Measurements from ENCODE around the gene ZNF780A. TPM values are rescaled to one million over a fixed set of nuclear protein-coding genes. Genes with fewer than 3 reads are reported as not detected.

The ZNF780A gene
- total and polyA plus RNA-seq, 2 of the 13 experiments (the other 11 are each of a cell fraction or from before 2014, with no cell fraction given): 13.5 to 22.7 TPM

DNA sequence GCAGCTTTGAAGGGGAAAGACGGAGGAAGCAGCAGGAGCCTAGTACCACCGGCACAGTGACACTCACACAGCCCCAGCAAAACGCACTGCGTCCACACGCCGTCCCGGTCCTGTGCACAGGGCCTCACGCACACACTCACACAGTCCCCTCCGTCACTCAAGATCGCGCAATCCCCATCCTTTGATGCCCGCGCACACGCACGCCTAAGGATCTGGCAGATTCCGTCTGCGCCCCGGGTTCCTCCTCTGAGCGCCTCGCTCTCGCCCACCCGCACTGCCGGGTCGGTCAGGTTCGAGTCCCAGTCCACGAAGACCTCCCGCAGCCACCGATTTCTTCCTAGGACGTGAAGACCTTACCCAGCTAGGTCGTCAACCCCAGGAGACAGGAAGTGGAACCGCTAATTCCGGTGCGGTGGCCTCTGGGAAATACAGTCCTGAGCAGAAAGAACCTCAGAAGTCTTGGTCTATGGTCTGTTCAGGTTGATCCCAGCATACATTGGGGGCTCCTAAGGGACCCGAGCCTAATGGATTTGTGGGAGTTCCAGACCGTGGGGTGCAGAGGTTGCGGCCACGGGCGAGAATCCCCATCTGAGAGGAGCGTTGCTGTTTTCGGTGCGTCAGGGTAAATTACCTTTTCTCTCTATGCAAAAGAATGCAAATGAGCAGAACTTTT, 34.8 kb downstream of the ZNF780A start, which contains the start of gene ZNF780B (continued):
- TF ChIP-seq HNF4G (IDR thresholded peaks at IDR 0.05; ENCODE audit: borderline replicate concordance, low read depth, low read length): no peak
- TF ChIP-seq HNF4G (CRISPR knock-in tag; IDR thresholded peaks at IDR 0.05; ENCODE audit: borderline replicate concordance, low read depth): no peak
- TF ChIP-seq PPARG (CRISPR knock-in tag; conservative IDR thresholded peaks at IDR 0.05): 0 out of 2 replicates have a peak, but pooled peaks have one; percentile 15
- TF ChIP-seq ELK4 (CRISPR knock-in tag; IDR thresholded peaks at IDR 0.05; ENCODE audit: borderline replicate concordance): no peak
- TF ChIP-seq, protein P1, sequence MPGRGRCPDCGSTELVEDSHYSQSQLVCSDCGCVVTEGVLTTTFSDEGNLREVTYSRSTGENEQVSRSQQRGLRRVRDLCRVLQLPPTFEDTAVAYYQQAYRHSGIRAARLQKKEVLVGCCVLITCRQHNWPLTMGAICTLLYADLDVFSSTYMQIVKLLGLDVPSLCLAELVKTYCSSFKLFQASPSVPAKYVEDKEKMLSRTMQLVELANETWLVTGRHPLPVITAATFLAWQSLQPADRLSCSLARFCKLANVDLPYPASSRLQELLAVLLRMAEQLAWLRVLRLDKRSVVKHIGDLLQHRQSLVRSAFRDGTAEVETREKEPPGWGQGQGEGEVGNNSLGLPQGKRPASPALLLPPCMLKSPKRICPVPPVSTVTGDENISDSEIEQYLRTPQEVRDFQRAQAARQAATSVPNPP (CRISPR knock-in tag; IDR thresholded peaks at IDR 0.05): no peak
- TF ChIP-seq ZBTB43 (CRISPR knock-in tag; conservative IDR thresholded peaks at IDR 0.05): peak; percentile 68; the same call in 1 of the 2 replicates
- TF ChIP-seq HOXA3 (CRISPR knock-in tag; IDR thresholded peaks at IDR 0.05): peak; percentile 72
- TF ChIP-seq ZNF570 (CRISPR knock-in tag; IDR thresholded peaks at IDR 0.05; ENCODE audit: borderline replicate concordance): no peak
- no peak for TF ChIP-seq NAIF1 (CRISPR knock-in tag; IDR thresholded peaks at IDR 0.05; ENCODE audit: borderline replicate concordance)
- TF ChIP-seq ZNF660 (CRISPR knock-in tag; IDR thresholded peaks at IDR 0.05; ENCODE audit: borderline replicate concordance, low read depth): no peak
- TF ChIP-seq RORA (CRISPR knock-in tag; IDR thresholded peaks at IDR 0.05): no peak
- TF ChIP-seq ZSCAN5A (CRISPR knock-in tag; IDR thresholded peaks at IDR 0.05; ENCODE audit: borderline replicate concordance): no peak
- TF ChIP-seq, protein P2, sequence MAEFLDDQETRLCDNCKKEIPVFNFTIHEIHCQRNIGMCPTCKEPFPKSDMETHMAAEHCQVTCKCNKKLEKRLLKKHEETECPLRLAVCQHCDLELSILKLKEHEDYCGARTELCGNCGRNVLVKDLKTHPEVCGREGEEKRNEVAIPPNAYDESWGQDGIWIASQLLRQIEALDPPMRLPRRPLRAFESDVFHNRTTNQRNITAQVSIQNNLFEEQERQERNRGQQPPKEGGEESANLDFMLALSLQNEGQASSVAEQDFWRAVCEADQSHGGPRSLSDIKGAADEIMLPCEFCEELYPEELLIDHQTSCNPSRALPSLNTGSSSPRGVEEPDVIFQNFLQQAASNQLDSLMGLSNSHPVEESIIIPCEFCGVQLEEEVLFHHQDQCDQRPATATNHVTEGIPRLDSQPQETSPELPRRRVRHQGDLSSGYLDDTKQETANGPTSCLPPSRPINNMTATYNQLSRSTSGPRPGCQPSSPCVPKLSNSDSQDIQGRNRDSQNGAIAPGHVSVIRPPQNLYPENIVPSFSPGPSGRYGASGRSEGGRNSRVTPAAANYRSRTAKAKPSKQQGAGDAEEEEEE (CRISPR knock-in tag; IDR thresholded peaks at IDR 0.05; ENCODE audit: borderline replicate concordance): 0 out of 2 replicates have a peak, but pooled peaks have one; percentile 49
- TF ChIP-seq ONECUT2 (CRISPR knock-in tag; IDR thresholded peaks at IDR 0.05): no peak
- TF ChIP-seq, protein P3, sequence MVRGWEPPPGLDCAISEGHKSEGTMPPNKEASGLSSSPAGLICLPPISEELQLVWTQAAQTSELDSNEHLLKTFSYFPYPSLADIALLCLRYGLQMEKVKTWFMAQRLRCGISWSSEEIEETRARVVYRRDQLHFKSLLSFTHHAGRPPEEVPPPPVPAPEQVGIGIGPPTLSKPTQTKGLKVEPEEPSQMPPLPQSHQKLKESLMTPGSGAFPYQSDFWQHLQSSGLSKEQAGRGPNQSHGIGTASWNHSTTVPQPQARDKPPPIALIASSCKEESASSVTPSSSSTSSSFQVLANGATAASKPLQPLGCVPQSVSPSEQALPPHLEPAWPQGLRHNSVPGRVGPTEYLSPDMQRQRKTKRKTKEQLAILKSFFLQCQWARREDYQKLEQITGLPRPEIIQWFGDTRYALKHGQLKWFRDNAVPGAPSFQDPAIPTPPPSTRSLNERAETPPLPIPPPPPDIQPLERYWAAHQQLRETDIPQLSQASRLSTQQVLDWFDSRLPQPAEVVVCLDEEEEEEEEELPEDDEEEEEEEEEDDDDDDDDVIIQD (CRISPR knock-in tag; IDR thresholded peaks at IDR 0.05; ENCODE audit: low read depth): no peak
- no peak for TF ChIP-seq RBAK (CRISPR knock-in tag; IDR thresholded peaks at IDR 0.05)
- peak; percentile 77; the same call in 1 of the 2 replicates for TF ChIP-seq POLR2AphosphoS2 (IDR thresholded peaks at IDR 0.05; ENCODE audit: low read depth, low read length)
- TF ChIP-seq MZF1 (CRISPR knock-in tag; IDR thresholded peaks at IDR 0.05; ENCODE audit: borderline replicate concordance): 0 out of 2 replicates have a peak, but pooled peaks have one; percentile 50
- TF ChIP-seq NFYB (CRISPR knock-in tag; IDR thresholded peaks at IDR 0.05): no peak; the same call in 1 of the 2 replicates
- TF ChIP-seq DMAP1 (CRISPR knock-in tag; IDR thresholded peaks at IDR 0.05): 0 out of 2 replicates have a peak, but pooled peaks have one; percentile 41
- no peak for TF ChIP-seq PHB2 (IDR thresholded peaks at IDR 0.05; ENCODE audit: partially characterized antibody)
